ENCODE results near the gene SUSD1.

- TF ChIP-seq POLR2A (IDR thresholded peaks at IDR 0.05) (no peak), CTCF (IDR thresholded peaks at IDR 0.05) (no peak), POLR2AphosphoS5 (IDR thresholded peaks at IDR 0.05) (no peak)
These were observed 39.4 kb downstream of the SUSD1 start for GRCh38 chr9:112135706-112136105.
